Measurements from ENCODE around the gene IFNL1. TPM values are rescaled to one million over a fixed set of nuclear protein-coding genes. Genes with fewer than 3 reads are reported as not detected.
"Not testable (repeated sequence)": the region's sequence is repeated elsewhere in the genome, so short reads cannot be mapped to it uniquely, and the experiment has no call there.

IFNL1 gene
- total and polyA plus RNA-seq, 9 donors = not detected

- Histone ChIP-seq H3K36me3 (ENCODE audit: control insufficient read depth, insufficient read depth, low read length) (no peaks in the 10 kb centered on the region), H3K27me3 (ENCODE audit: control insufficient read depth, insufficient read depth, low read length) (peaks cover 47% of the 10 kb centered on the region), H3K27ac (ENCODE audit: low read length) (no peak overlapping the region), H3K4me3 (ENCODE audit: low read length) (peak overlapping the region; percentile 22), H3K9me3 (replicated peaks; ENCODE audit: control insufficient read depth, low read depth, low read length) (no peaks in the 10 kb centered on the region), H3K4me1 (ENCODE audit: control insufficient read depth, insufficient read depth, low read length) (peaks cover 18% of the 10 kb centered on the region)
- DNase-seq = peak; percentile 49
- 2% methylated on average over 65 of the region's 71 CpGs for WGBS (ENCODE audit: insufficient coverage)
Observed at GRCh38 chr19:39307046-39307821, 11.0 kb downstream of the IFNL1 start.

DNA sequence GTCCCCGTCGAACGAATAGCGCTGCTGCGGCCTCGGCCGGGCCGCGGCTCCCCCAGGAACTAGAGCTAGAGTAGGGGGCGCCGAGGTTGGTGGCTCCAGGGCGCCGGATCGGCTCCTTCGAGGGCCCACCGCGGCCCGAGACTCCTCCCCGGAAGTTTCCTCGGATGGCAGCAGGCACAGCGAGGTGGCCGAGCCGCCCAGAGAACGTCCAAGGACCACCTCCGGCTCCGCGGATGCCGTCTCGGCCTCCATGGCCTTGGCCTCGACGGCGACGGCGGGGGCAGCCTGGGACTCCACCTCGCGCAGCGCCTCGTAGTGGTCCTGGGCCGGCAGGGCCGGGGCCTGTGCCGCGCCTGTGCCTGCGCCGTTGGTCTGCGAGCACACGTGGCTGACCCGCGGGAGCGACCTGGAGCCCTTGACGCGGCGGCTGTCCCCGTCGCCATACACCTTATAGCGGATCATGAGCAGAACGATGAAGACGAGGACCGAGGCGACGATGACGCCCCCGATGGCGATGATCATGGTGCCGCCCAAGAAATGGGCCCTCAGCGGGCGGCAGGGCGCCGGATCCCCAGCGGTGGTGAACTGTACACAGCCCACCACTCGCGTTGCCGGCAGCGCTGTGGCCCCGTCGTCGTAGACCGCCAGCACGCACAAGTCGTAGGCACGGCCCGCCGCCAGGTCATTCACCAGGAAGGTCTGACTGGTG, 11.8 kb downstream of the IFNL1 start:
- peaks cover 18% of the 10 kb centered on the region for H3K4me1 ChIP-seq (ENCODE audit: control insufficient read depth, insufficient read depth, low read length)
- peaks cover 46% of the 10 kb centered on the region for H3K27me3 ChIP-seq (ENCODE audit: control insufficient read depth, insufficient read depth, low read length)
- DNase-seq = no peak
- WGBS (ENCODE audit: insufficient coverage) = 3% methylated on average over 76 of the region's 82 CpGs
- no peaks in the 10 kb centered on the region for H3K9me3 ChIP-seq (replicated peaks; ENCODE audit: control insufficient read depth, low read depth, low read length)
- no peaks in the 10 kb centered on the region for H3K36me3 ChIP-seq (ENCODE audit: control insufficient read depth, insufficient read depth, low read length)
- no peak overlapping the region for H3K27ac ChIP-seq (ENCODE audit: low read length)
- H3K4me3 ChIP-seq (ENCODE audit: low read length) = no peak overlapping the region

GRCh38 chr19:39308531-39309304, 12.5 kb downstream of the IFNL1 start:
- H3K4me3 ChIP-seq (ENCODE audit: low read length) = no peak overlapping the region
- H3K27me3 ChIP-seq (ENCODE audit: control insufficient read depth, insufficient read depth, low read length) = peaks cover 39% of the 10 kb centered on the region
- H3K27ac ChIP-seq (ENCODE audit: low read length) = no peak overlapping the region
- H3K36me3 ChIP-seq (ENCODE audit: control insufficient read depth, insufficient read depth, low read length) = peaks cover 4% of the 10 kb centered on the region
- no peak for DNase-seq
- H3K4me1 ChIP-seq (ENCODE audit: control insufficient read depth, insufficient read depth, low read length) = peaks cover 18% of the 10 kb centered on the region
- no peaks in the 10 kb centered on the region for H3K9me3 ChIP-seq (replicated peaks; ENCODE audit: control insufficient read depth, low read depth, low read length)
- 37% methylated on average over 16 of the region's 18 CpGs for WGBS (ENCODE audit: insufficient coverage)

DNA sequence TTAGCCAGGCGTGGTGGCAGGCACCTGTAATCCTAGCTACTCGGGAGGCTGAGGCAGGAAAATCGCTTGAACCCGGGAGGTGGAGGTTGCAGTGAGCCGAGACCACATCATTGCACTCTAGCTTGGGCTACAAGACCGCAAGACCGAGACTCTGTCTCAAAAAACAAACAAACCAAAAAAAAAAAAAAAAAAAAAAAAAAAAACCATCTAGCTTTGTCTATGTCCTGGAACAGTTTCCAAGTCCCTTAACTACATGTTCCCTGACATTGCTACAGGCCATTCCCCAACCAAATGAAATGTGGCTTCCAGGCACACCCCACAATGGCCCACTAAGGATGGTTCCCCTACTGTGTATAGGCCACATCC, 13.1 kb downstream of the IFNL1 start:
- not testable (repeated sequence) for H3K27ac ChIP-seq (ENCODE audit: low read length); H3K4me3 ChIP-seq (ENCODE audit: low read length); H3K36me3 ChIP-seq (ENCODE audit: control insufficient read depth, insufficient read depth, low read length); H3K9me3 ChIP-seq (replicated peaks; ENCODE audit: control insufficient read depth, low read depth, low read length); DNase-seq
- WGBS (ENCODE audit: insufficient coverage) = 100% methylated on average over 4 of the region's 7 CpGs
- Histone ChIP-seq H3K4me1 (ENCODE audit: control insufficient read depth, insufficient read depth, low read length) (peaks cover 18% of the 10 kb centered on the region), H3K27me3 (ENCODE audit: control insufficient read depth, insufficient read depth, low read length) (peaks cover 39% of the 10 kb centered on the region)

GRCh38 chr19:39310558-39311311, 14.5 kb downstream of the IFNL1 start:
- Histone ChIP-seq H3K36me3 (ENCODE audit: control insufficient read depth, insufficient read depth, low read length) (peaks cover 8% of the 10 kb centered on the region), H3K9me3 (replicated peaks; ENCODE audit: control insufficient read depth, low read depth, low read length) (no peaks in the 10 kb centered on the region), H3K4me1 (ENCODE audit: control insufficient read depth, insufficient read depth, low read length) (peaks cover 13% of the 10 kb centered on the region), H3K27ac (ENCODE audit: low read length) (no peak overlapping the region), H3K27me3 (ENCODE audit: control insufficient read depth, insufficient read depth, low read length) (peaks cover 30% of the 10 kb centered on the region), H3K4me3 (ENCODE audit: low read length) (no peak overlapping the region)
- DNase-seq = no peak
- 46% methylated on average over 11 of the region's 11 CpGs for WGBS (ENCODE audit: insufficient coverage)

- Histone ChIP-seq H3K27me3 (ENCODE audit: control insufficient read depth, insufficient read depth, low read length) (no peaks in the 10 kb centered on the region), H3K9me3 (replicated peaks; ENCODE audit: control insufficient read depth, low read depth, low read length) (no peaks in the 10 kb centered on the region)
Observed at GRCh38 chr19:39314016-39314728, 18.0 kb downstream of the IFNL1 start.

GRCh38 chr19:39315933-39316332, 19.7 kb downstream of the IFNL1 start:
- H3K27ac ChIP-seq (ENCODE audit: low read length) = no peak overlapping the region
- no peaks in the 10 kb centered on the region for H3K9me3 ChIP-seq (replicated peaks; ENCODE audit: control insufficient read depth, low read depth, low read length)
- H3K4me1 ChIP-seq (ENCODE audit: control insufficient read depth, insufficient read depth, low read length) = peaks cover 9% of the 10 kb centered on the region
- WGBS (ENCODE audit: insufficient coverage) = no CpG with 5 or more reads among the region's 1 CpG
- no peak overlapping the region for H3K4me3 ChIP-seq (ENCODE audit: low read length)
- DNase-seq = no peak
- peaks cover 2% of the 10 kb centered on the region for H3K27me3 ChIP-seq (ENCODE audit: control insufficient read depth, insufficient read depth, low read length)
- peaks cover 11% of the 10 kb centered on the region for H3K36me3 ChIP-seq (ENCODE audit: control insufficient read depth, insufficient read depth, low read length)

More at GRCh38 chr19:39314016-39314728, 18.0 kb downstream of the IFNL1 start:
- Histone ChIP-seq H3K4me3 (ENCODE audit: low read length) (no peak overlapping the region), H3K4me1 (ENCODE audit: control insufficient read depth, insufficient read depth, low read length) (no peaks in the 10 kb centered on the region), H3K36me3 (ENCODE audit: control insufficient read depth, insufficient read depth, low read length) (peaks cover 11% of the 10 kb centered on the region), H3K27ac (ENCODE audit: low read length) (no peak overlapping the region)
- WGBS (ENCODE audit: insufficient coverage) = 94% methylated on average over 64 of the region's 64 CpGs
- DNase-seq = no peak

- Histone ChIP-seq H3K9me3 (replicated peaks; ENCODE audit: control insufficient read depth, low read depth, low read length) (no peaks in the 10 kb centered on the region), H3K4me3 (ENCODE audit: low read length) (no peak overlapping the region), H3K27me3 (ENCODE audit: control insufficient read depth, insufficient read depth, low read length) (peaks cover 2% of the 10 kb centered on the region), H3K36me3 (ENCODE audit: control insufficient read depth, insufficient read depth, low read length) (peaks cover 11% of the 10 kb centered on the region), H3K4me1 (ENCODE audit: control insufficient read depth, insufficient read depth, low read length) (peaks cover 9% of the 10 kb centered on the region), H3K27ac (ENCODE audit: low read length) (no peak overlapping the region)
- DNase-seq = no peak
- 33% methylated on average over 1 of the region's 12 CpGs for WGBS (ENCODE audit: insufficient coverage)
Observed at GRCh38 chr19:39316627-39317321, 20.6 kb downstream of the IFNL1 start.

- Histone ChIP-seq H3K27ac (ENCODE audit: low read length) (no peak overlapping the region), H3K4me3 (ENCODE audit: low read length) (no peak overlapping the region), H3K36me3 (ENCODE audit: control insufficient read depth, insufficient read depth, low read length) (peaks cover 11% of the 10 kb centered on the region), H3K9me3 (replicated peaks; ENCODE audit: control insufficient read depth, low read depth, low read length) (no peaks in the 10 kb centered on the region), H3K27me3 (ENCODE audit: control insufficient read depth, insufficient read depth, low read length) (peaks cover 2% of the 10 kb centered on the region), H3K4me1 (ENCODE audit: control insufficient read depth, insufficient read depth, low read length) (peaks cover 9% of the 10 kb centered on the region)
- no CpG with 5 or more reads among the region's 4 CpGs for WGBS (ENCODE audit: insufficient coverage)
- no peak for DNase-seq
Observed at GRCh38 chr19:39317476-39317875, 21.3 kb downstream of the IFNL1 start.

Measured in muscle of leg (tissue), 11 donors.